ENCODE measurements around the gene HDGF. TPM values are rescaled to one million over a fixed set of nuclear protein-coding genes. Genes with fewer than 3 reads are reported as not detected.

The HDGF gene
- total and polyA plus RNA-seq, 2 of the 8 experiments (the other 6 are each of a cell fraction or from before 2014, with no cell fraction given): 145 to 391 TPM

DNA sequence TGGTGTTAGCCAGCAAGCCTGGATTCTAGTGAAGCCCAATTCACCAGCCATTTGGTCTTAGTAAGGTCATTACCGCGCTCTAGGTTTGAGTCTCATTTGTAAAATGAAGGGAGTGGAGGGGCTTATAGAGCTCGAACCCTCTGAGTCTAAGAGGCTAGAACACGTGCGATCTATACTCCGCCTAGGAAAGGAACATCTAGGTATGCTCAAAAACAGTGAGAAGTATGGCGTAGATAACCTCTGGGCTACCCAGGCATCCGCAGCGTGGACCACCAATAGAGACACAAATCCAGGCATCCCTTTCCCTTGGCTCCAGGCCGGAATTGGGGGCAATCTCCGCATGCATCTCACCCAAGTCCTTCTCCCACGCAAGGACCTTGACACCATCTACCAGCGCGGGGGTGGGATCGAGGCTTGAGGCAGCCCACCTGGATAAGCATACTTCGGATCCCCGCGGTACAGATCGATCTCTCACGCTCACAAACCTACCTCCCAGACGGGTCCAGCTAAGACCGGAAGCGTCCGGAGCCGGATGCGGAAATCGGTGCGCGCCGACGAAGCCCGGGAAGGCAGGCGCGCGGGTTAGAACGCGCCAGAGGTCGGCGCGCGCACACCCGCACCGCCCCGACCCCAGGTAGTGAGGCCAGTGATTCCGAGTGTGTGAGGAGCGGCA lies 23.4 kb downstream of the HDGF start, which contains the start of gene METTL25B (continued):
- peak; percentile 51 for TF ChIP-seq KDM4A (IDR thresholded peaks at IDR 0.05; ENCODE audit: low read depth, low read length, severe bottlenecking)

Measured in H1 (cell line).